H1 (cell line): ENCODE measurements around the gene CHRNA9. TPM values are rescaled to one million over a fixed set of nuclear protein-coding genes. Genes with fewer than 3 reads are reported as not detected.

Experiments
- CTCF ChIA-PET: fragments of 300-600 bp; sonication (Branson Sonifier 250); formaldehyde crosslinking; loops from one replicate; lab custom pipeline; 2021; ENCODE audit not compliant: partially characterized antibody; lab: Charles Lee
- POLR2A ChIA-PET: fragments of 300-600 bp; sonication (Branson Sonifier 250); formaldehyde crosslinking; loops from one replicate; lab custom pipeline; 2021; ENCODE audit warnings: inconsistent platforms; ENCODE audit not compliant: partially characterized antibody; lab: Charles Lee
- DNase-seq, 2 experiments: peaks; one replicate each; pipeline versions ENCODE4 v3.0.0 to v3.0.0-alpha.2; 2010 to 2022; ENCODE audit warnings: low spot score in 2 of 2, low read depth in 1 of 2, mixed read lengths in 1 of 2
- FAIRE-seq: peaks from 2 replicates; lab custom pipeline; 2011; peaks lifted over from hg19 to GRCh38; lab: Jason Lieb, UNC
- H2AFZ ChIP-seq: 2 replicates; pipeline ENCODE4 v1.8.1; 2012; ENCODE audit warnings: low read length, inconsistent platforms
- H2AK5ac ChIP-seq: 2 replicates; pipeline ENCODE4 v1.6.1; 2013; ENCODE audit warnings: low read depth, low read length
- H2BK120ac ChIP-seq: replicated peaks from 2 replicates; pipeline ENCODE3; 2013; ENCODE audit warnings: low read depth, low read length, inconsistent platforms
- H2BK12ac ChIP-seq: 2 replicates; pipeline ENCODE4 v1.6.1; 2013; ENCODE audit warnings: low read depth, low read length
- H2BK15ac ChIP-seq: 2 replicates; pipeline ENCODE4 v1.6.1; 2013; ENCODE audit warnings: low read length
- H2BK20ac ChIP-seq: 2 replicates; pipeline ENCODE4 v1.6.1; 2013; ENCODE audit warnings: low read length
- H2BK5ac ChIP-seq: 2 replicates; pipeline ENCODE4 v1.6.1; 2013; ENCODE audit warnings: low read depth, low read length
- H3K14ac ChIP-seq: 2 replicates; pipeline ENCODE4 v1.6.1; 2013; ENCODE audit warnings: inconsistent platforms; ENCODE audit not compliant: insufficient read length
- H3K18ac ChIP-seq: 2 replicates; pipeline ENCODE4 v1.6.1; 2013; ENCODE audit warnings: low read length; ENCODE audit errors: extremely low read depth
- H3K23ac ChIP-seq: 2 replicates; pipeline ENCODE4 v1.6.1; 2013; ENCODE audit warnings: inconsistent platforms; ENCODE audit not compliant: insufficient read length
- H3K23me2 ChIP-seq: 2 replicates; pipeline ENCODE4 v1.6.1; 2013; ENCODE audit warnings: low read depth, low read length
- H3K27ac ChIP-seq: 2 replicates; pipeline ENCODE4 v1.6.1; 2011; ENCODE audit warnings: low read depth, low read length, inconsistent platforms
- H3K27me3 ChIP-seq, 4 experiments: replicated peaks in 1 of 4; 1 replicate in 1 of 4; 2 replicates in 3 of 4; pipeline versions ENCODE4 v1.6.1 to v1.8.1; 2011 to 2013; ENCODE audit warnings: low read length in 3 of 4, mild to moderate bottlenecking in 3 of 4, inconsistent platforms in 2 of 4, mixed read lengths in 2 of 4, moderate library complexity in 1 of 4; ENCODE audit not compliant: control insufficient read depth in 3 of 4, insufficient read depth in 3 of 4; ENCODE audit errors: extremely low read depth in 1 of 4
- H3K36me3 ChIP-seq, 4 experiments: 2 replicates each; pipeline versions ENCODE4 v1.6.1 to v1.8.1; 2011 to 2013; ENCODE audit warnings: mild to moderate bottlenecking in 4 of 4, low read length in 3 of 4, moderate library complexity in 2 of 4, control low read depth in 1 of 4, inconsistent platforms in 1 of 4; ENCODE audit not compliant: insufficient read depth in 4 of 4, control insufficient read depth in 2 of 4
- H3K4ac ChIP-seq: replicated peaks from 2 replicates; pipeline ENCODE3; 2013; ENCODE audit warnings: low read length, low read depth, mixed read lengths, inconsistent platforms; ENCODE audit not compliant: insufficient read length
- H3K4me1 ChIP-seq, 4 experiments: replicated peaks in 1 of 4; 1 replicate in 1 of 4; 2 replicates in 3 of 4; pipeline versions ENCODE4 v1.6.1 to v1.8.1; 2011 to 2013; ENCODE audit warnings: low read length in 3 of 4, inconsistent platforms in 2 of 4, mixed read lengths in 1 of 4; ENCODE audit not compliant: insufficient read depth in 4 of 4, control insufficient read depth in 3 of 4
- H3K4me2 ChIP-seq, 2 experiments: 2 replicates each; pipeline versions ENCODE4 v1.6.1 to v1.8.1; 2011 to 2013; ENCODE audit warnings: low read depth in 2 of 2, low read length in 2 of 2, control low read depth in 1 of 2, inconsistent platforms in 1 of 2, mild to moderate bottlenecking in 1 of 2; ENCODE audit not compliant: insufficient read depth in 1 of 2
- H3K4me3 ChIP-seq, 4 experiments: fragments of 200-600, 300-600 bp in 1 of 4; sonication (generic), shearing (Covaris generic), sonication (Bioruptor Twin) in 1 of 4; 2 replicates each; pipeline versions ENCODE4 v1.5.1 to v1.8.1; 2011 to 2016; ENCODE audit warnings: low read length in 4 of 4, low read depth in 3 of 4, control low read depth in 2 of 4, inconsistent platforms in 2 of 4, mild to moderate bottlenecking in 2 of 4, mixed read lengths in 1 of 4, moderate library complexity in 1 of 4; ENCODE audit not compliant: insufficient read depth in 2 of 4; ENCODE audit errors: extremely low read depth in 1 of 4
- H3K56ac ChIP-seq: replicated peaks from 2 replicates; pipeline ENCODE3; 2013; ENCODE audit warnings: low read depth, mild to moderate bottlenecking, mixed read lengths, low read length, inconsistent platforms; ENCODE audit not compliant: insufficient read length
- H3K79me1 ChIP-seq: 2 replicates; pipeline ENCODE4 v1.6.1; 2013; ENCODE audit warnings: low read depth, low read length, control low read depth
- H3K79me2 ChIP-seq, 2 experiments: 2 replicates each; pipeline versions ENCODE4 v1.6.1 to v1.8.1; 2012 to 2013; ENCODE audit warnings: low read length in 2 of 2, mild to moderate bottlenecking in 2 of 2, inconsistent platforms in 1 of 2; ENCODE audit not compliant: insufficient read depth in 2 of 2, control insufficient read depth in 1 of 2
- H3K9ac ChIP-seq, 4 experiments: replicated peaks in 1 of 4; 1 replicate in 1 of 4; 2 replicates in 3 of 4; pipeline versions ENCODE4 v1.6.1 to v1.8.1; 2011 to 2013; ENCODE audit warnings: low read depth in 3 of 4, low read length in 3 of 4, control low read depth in 2 of 4, mild to moderate bottlenecking in 2 of 4, moderate library complexity in 2 of 4, inconsistent platforms in 1 of 4; ENCODE audit errors: extremely low read depth in 1 of 4
- H3K9me3 ChIP-seq, 2 experiments: 2 replicates each; pipeline versions ENCODE4 v1.6.1 to v1.8.1; 2012 to 2013; ENCODE audit warnings: mild to moderate bottlenecking in 2 of 2, moderate library complexity in 2 of 2, control low read depth in 1 of 2, inconsistent platforms in 1 of 2, low read depth in 1 of 2, low read length in 1 of 2, mixed read lengths in 1 of 2; ENCODE audit not compliant: insufficient read depth in 2 of 2
- H4K20me1 ChIP-seq, 2 experiments: replicated peaks in 1 of 2; 2 replicates each; pipeline versions ENCODE3 to v1.8.1; 2011 to 2013; ENCODE audit warnings: inconsistent platforms in 2 of 2, low read length in 2 of 2, mild to moderate bottlenecking in 1 of 2; ENCODE audit not compliant: insufficient read depth in 2 of 2, control insufficient read depth in 1 of 2
- H4K5ac ChIP-seq: 2 replicates; pipeline ENCODE4 v1.6.1; 2013; ENCODE audit warnings: low read length, low read depth, mixed read lengths, inconsistent platforms; ENCODE audit not compliant: insufficient read length
- H4K8ac ChIP-seq: 2 replicates; pipeline ENCODE4 v1.8.0; 2013; ENCODE audit warnings: mild to moderate bottlenecking, moderate library complexity, low read length, inconsistent platforms; ENCODE audit not compliant: insufficient read depth; ENCODE audit errors: extremely low read depth
- H4K91ac ChIP-seq: replicated peaks from 2 replicates; pipeline ENCODE3; 2013; ENCODE audit warnings: low read length, mixed read lengths, inconsistent platforms; ENCODE audit not compliant: insufficient read length
- CBX8 ChIP-seq: fragments of 300-800, 300-1000 bp; sonication (generic); IDR thresholded peaks from 2 replicates; pipeline ENCODE4 v1.7.1; 2016; ENCODE audit warnings: low read depth, low read length, borderline replicate concordance
- CEBPB ChIP-seq: IDR thresholded peaks from 2 replicates; pipeline ENCODE4 v1.6.1; 2012; ENCODE audit warnings: low read depth, low read length
- EZH2 ChIP-seq: fragments of 200-600 bp; sonication (generic); IDR thresholded peaks from 2 replicates; pipeline ENCODE4 v1.7.1; 2012; ENCODE audit warnings: low read depth, mild to moderate bottlenecking, moderate library complexity, low read length, inconsistent platforms; ENCODE audit not compliant: severe bottlenecking
- FOSL1 ChIP-seq: IDR thresholded peaks from 2 replicates; pipeline ENCODE4 v1.6.1; 2011; ENCODE audit warnings: mild to moderate bottlenecking, low read depth, low read length, moderate library complexity; ENCODE audit not compliant: insufficient read depth
- GABPA ChIP-seq: IDR thresholded peaks from 2 replicates; pipeline ENCODE4 v1.6.1; 2011; ENCODE audit warnings: mild to moderate bottlenecking, low read length, moderate library complexity, borderline replicate concordance; ENCODE audit not compliant: insufficient read depth
- JUND ChIP-seq: IDR thresholded peaks from 2 replicates; pipeline ENCODE4 v1.6.1; 2011; ENCODE audit warnings: mild to moderate bottlenecking, improper control_type of control experiment, low read length
- KDM1A ChIP-seq: fragments of 200-600, 300-600 bp; sonication (generic); IDR thresholded peaks from 2 replicates; pipeline ENCODE4 v1.7.1; 2016; ENCODE audit warnings: mild to moderate bottlenecking, low read length, borderline replicate concordance
- NANOG ChIP-seq: IDR thresholded peaks from 2 replicates; pipeline ENCODE4 v1.6.1; 2011; ENCODE audit warnings: low read length, low read depth, mild to moderate bottlenecking, inconsistent platforms; ENCODE audit not compliant: insufficient read depth, poor library complexity, severe bottlenecking
- SP1 ChIP-seq: IDR thresholded peaks from 2 replicates; pipeline ENCODE4 v1.6.1; 2011; ENCODE audit warnings: low read depth, low read length
- TEAD4 ChIP-seq: IDR thresholded peaks from 2 replicates; pipeline ENCODE4 v1.6.1; 2012; ENCODE audit warnings: low read depth, low read length, inconsistent platforms, mixed read lengths
- WGBS, 2 experiments: shearing (Covaris generic) in 1 of 2; methylation state at CpG; one replicate each; pipeline versions ENCODE4 v1.1.6 to v1.1.7; 2013 to 2015; ENCODE audit warnings: low lambda C conversion rate in 2 of 2, mixed read lengths in 2 of 2, inconsistent platforms in 1 of 2, low coverage in 1 of 2, missing lambda C conversion rate in 1 of 2; ENCODE audit not compliant: insufficient replicate concordance in 2 of 2, insufficient coverage in 1 of 2, insufficient read length in 1 of 2; ENCODE audit errors: extremely low coverage in 1 of 2, missing lambda C conversion rate in 1 of 2; 5-methylcytosine and 5-hydroxymethylcytosine counted together
- polyA plus RNA-seq, 7 experiments: library from polyadenylated mRNA; depleted of rRNA in 3 of 7; stranded (reverse) in 5 of 7; unstranded in 2 of 7; fragments of >200 nt in 5 of 7; fragments of 200-250 nt in 2 of 7; gene quantifications; 1 replicate in 5 of 7; 2 replicates in 1 of 7; 4 replicates in 1 of 7; pipeline versions ENCODE4 v1.2.1 to v1.2.3, GENCODE V29; 2011 to 2013; ENCODE audit warnings: missing spikeins in 2 of 7, mixed read lengths in 2 of 7
- total RNA-seq: library from RNA; stranded (reverse); fragmentation: NEBNext Ultra II Directional; extraction: Animal tissue kit (Norgen Biotek cat#: 25700); gene quantifications from 2 replicates; pipeline ENCODE4 v1.2.1, GENCODE V29; 2021
- TF ChIP-seq, protein P1 (sequence below), 3 experiments: IDR thresholded peaks; 1 replicate in 2 of 3; 2 replicates in 1 of 3; pipeline versions ENCODE4 v1.5.1 to v1.6.1; 2011; ENCODE audit warnings: low read length in 3 of 3, mild to moderate bottlenecking in 3 of 3, inconsistent platforms in 2 of 3, low read depth in 1 of 3, moderate library complexity in 1 of 3; ENCODE audit not compliant: insufficient read depth in 1 of 3; ENCODE audit errors: control extremely low read depth in 1 of 3
- TF ChIP-seq, protein P2 (sequence below): IDR thresholded peaks from 2 replicates; pipeline ENCODE4 v1.6.1; 2012; ENCODE audit warnings: inconsistent platforms

CHRNA9 gene
- total and polyA plus RNA-seq, 2 of the 8 experiments (the other 6 are each of a cell fraction or from before 2014, with no cell fraction given): 1.4 to 3.3 TPM

DNA sequence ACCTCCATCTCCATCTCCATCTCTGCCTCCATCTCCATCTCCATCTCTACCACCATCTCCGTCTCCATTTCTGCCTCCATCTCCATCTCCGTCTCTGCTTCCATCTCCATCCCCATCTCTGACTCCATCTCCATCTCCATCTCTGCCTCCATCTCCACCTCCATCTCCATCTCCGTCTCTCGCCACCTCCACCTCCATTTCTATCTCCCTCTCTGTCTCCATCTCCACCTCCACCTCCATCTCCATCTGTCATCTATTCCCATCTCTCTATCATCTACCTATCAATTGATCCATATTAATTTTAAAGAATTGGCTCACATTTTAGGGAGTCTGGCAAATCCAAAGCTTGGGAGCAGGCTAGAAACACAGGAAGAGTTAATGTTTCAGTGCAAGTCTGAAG lies 39.6 kb upstream of the CHRNA9 start:
- no peaks in the 10 kb centered on the region for H3K27me3 ChIP-seq
- no peak overlapping the region for H2BK12ac ChIP-seq
- peaks cover 19% of the 10 kb centered on the region; the same call in 1 of the 2 replicates for H3K23me2 ChIP-seq
- ChIA-PET CTCF (no interaction called here), POLR2A (no interaction called here)
- H2BK120ac ChIP-seq: no peak overlapping the region
- no peak overlapping the region for H3K56ac ChIP-seq
- no peak overlapping the region for H3K4ac ChIP-seq
- no peak overlapping the region for H4K91ac ChIP-seq
- H3K36me3 ChIP-seq: no peaks in the 10 kb centered on the region
- no peak for FAIRE-seq
- peaks cover 0 to 5% (median 1%) of the 10 kb centered on the region in 4 experiments; a peak in 1 of 7 replicates for H3K4me1 ChIP-seq
- no peaks in the 10 kb centered on the region for H3K79me2 ChIP-seq
- no peaks in the 10 kb centered on the region for H3K79me1 ChIP-seq
- H4K8ac ChIP-seq: no peak overlapping the region
- H4K20me1 ChIP-seq: no peaks in the 10 kb centered on the region
- no peak overlapping the region for H2BK15ac ChIP-seq
- no peak overlapping the region for H3K9ac ChIP-seq
- no peak overlapping the region for H2BK5ac ChIP-seq
- H3K23ac ChIP-seq: no peak overlapping the region
- no peak overlapping the region for H2AFZ ChIP-seq
- no peak overlapping the region for H3K4me2 ChIP-seq
- no peak overlapping the region for H3K18ac ChIP-seq
- H3K4me3 ChIP-seq: no peak overlapping the region
- no peak overlapping the region for H4K5ac ChIP-seq
- H3K9me3 ChIP-seq: peaks cover 6 to 11% of the 10 kb centered on the region in 2 experiments; a peak in 3 of 4 replicates
- H2BK20ac ChIP-seq: no peak overlapping the region
- H3K27ac ChIP-seq: no peak overlapping the region
- 92 to 100% methylated on average over 2 to 4 of the region's 4 CpGs for WGBS, 2 experiments
- no peak for DNase-seq
- no peak overlapping the region for H3K14ac ChIP-seq
- peak overlapping the region; percentile 4; the same call in 1 of the 2 replicates for H2AK5ac ChIP-seq
- TF ChIP-seq, protein P1, sequence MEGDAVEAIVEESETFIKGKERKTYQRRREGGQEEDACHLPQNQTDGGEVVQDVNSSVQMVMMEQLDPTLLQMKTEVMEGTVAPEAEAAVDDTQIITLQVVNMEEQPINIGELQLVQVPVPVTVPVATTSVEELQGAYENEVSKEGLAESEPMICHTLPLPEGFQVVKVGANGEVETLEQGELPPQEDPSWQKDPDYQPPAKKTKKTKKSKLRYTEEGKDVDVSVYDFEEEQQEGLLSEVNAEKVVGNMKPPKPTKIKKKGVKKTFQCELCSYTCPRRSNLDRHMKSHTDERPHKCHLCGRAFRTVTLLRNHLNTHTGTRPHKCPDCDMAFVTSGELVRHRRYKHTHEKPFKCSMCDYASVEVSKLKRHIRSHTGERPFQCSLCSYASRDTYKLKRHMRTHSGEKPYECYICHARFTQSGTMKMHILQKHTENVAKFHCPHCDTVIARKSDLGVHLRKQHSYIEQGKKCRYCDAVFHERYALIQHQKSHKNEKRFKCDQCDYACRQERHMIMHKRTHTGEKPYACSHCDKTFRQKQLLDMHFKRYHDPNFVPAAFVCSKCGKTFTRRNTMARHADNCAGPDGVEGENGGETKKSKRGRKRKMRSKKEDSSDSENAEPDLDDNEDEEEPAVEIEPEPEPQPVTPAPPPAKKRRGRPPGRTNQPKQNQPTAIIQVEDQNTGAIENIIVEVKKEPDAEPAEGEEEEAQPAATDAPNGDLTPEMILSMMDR (IDR thresholded peaks at IDR 0.05; ENCODE audit: control extremely low read depth in 1 of 3, insufficient read depth in 1 of 3, low read depth in 1 of 3, low read length in 3 of 3): no peak
- TF ChIP-seq SP1 (no peak), TEAD4 (no peak), GABPA (no peak), JUND (no peak), CEBPB (no peak), NANOG (no peak), EZH2 (no peak), KDM1A (no peak), CBX8 (no peak), FOSL1 (no peak)
- TF ChIP-seq, protein P2, sequence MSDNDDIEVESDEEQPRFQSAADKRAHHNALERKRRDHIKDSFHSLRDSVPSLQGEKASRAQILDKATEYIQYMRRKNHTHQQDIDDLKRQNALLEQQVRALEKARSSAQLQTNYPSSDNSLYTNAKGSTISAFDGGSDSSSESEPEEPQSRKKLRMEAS: no peak
